ENCODE results near the gene CHD2. TPM values are rescaled to one million over a fixed set of nuclear protein-coding genes. Genes with fewer than 3 reads are reported as not detected.

The CHD2 gene
- total and polyA plus RNA-seq, 10 of the 15 experiments (the other 5 are each of a cell fraction or from before 2014, with no cell fraction given) = 38.1 to 94.7 (median 63.3) TPM

DNA sequence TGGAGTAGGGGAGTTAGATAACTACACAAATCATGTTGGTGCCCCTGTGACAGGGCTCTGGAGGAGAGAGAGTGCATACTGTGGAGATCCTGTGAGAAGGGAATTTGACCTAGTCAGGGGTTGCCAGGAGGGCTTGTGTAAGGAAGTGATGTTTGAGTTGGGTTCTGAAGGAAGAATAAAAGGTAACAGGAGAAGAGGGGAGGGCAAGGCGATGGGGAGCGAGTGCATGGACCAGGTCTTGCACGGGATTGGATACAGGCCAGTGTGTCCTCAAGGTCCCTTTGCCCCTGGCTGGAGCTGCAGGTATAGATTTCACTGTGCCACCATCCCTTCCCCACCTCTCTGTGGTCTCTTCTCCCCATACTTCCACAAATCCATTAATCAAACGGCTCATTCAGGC, 105.0 kb downstream of the CHD2 start:
- ChIA-PET POLR2A (no interaction called here), RAD21 (ENCODE audit: unreplicated experiment) (no interaction called here), SMC1A (ENCODE audit: uncharacterized antibody, unreplicated experiment) (no interaction called here), CTCF (interaction anchor here (0.7 to 2.5 kb wide), 2 partner anchors 60 to 208 kb away, joined by 3 to 14 read pairs; no protein-coding TSS in a partner anchor)
- DNase-seq (ENCODE audit: low read depth, low spot score) = no peak
- Histone ChIP-seq H3K4me2 (ENCODE audit: control insufficient read depth, insufficient read depth) (no peak overlapping the region), H3K9ac (ENCODE audit: control insufficient read depth, insufficient read depth, low read length) (no peak overlapping the region), H3K27ac (ENCODE audit: control insufficient read depth, insufficient read depth) (no peak overlapping the region), H4K20me1 (ENCODE audit: control insufficient read depth, insufficient read depth) (no peaks in the 10 kb centered on the region), H3K36me3 (ENCODE audit: control insufficient read depth in 2 of 2, insufficient read depth in 2 of 2, low read length in 1 of 2) (peaks cover 24 to 58% of the 10 kb centered on the region in 2 experiments), H3K79me2 (ENCODE audit: control insufficient read depth, insufficient read depth, low read length) (no peaks in the 10 kb centered on the region), H3K27me3 (replicated peaks in 1 of 2; ENCODE audit: control insufficient read depth in 2 of 2, insufficient read depth in 2 of 2, low read length in 1 of 2) (no peaks in the 10 kb centered on the region), H2AFZ (ENCODE audit: control insufficient read depth, low read depth, low read length) (no peak overlapping the region), H3K4me3 (no peak overlapping the region), H3K9me3 (replicated peaks; ENCODE audit: control insufficient read depth, insufficient read depth, low read length) (no peaks in the 10 kb centered on the region), H3K4me1 (ENCODE audit: control insufficient read depth, insufficient read depth, low read length) (no peaks in the 10 kb centered on the region)
- no TSS peak for BruUV-seq (replicated peaks)
- intact Hi-C loops (cut with micrococcal nuclease; ENCODE audit: unreplicated experiment) = loop anchor here (5.0 to 10.0 kb wide), 2 partner anchors 68 to 210 kb away; no protein-coding TSS in a partner anchor
- FAIRE-seq = no peak
- no peak; the same call in 2 of the 3 replicates for ATAC-seq
- in situ Hi-C loops (cut with MboI) = no loop called here
- TF ChIP-seq SPI1 (IDR thresholded peaks at IDR 0.05; ENCODE audit: borderline replicate concordance, insufficient read depth, low read depth, low read length) (no peak), HDGF (IDR thresholded peaks at IDR 0.05) (no peak), NRF1 (conservative IDR thresholded peaks at IDR 0.05; ENCODE audit: low read depth, low read length) (no peak), LARP7 (IDR thresholded peaks at IDR 0.05) (no peak), RAD21 (IDR thresholded peaks at IDR 0.05; ENCODE audit: insufficient read depth, low read depth, low read length) (no peak), ZNF207 (IDR thresholded peaks at IDR 0.05; ENCODE audit: borderline replicate concordance) (no peak), YBX1 (IDR thresholded peaks at IDR 0.05) (no peak)
- 83% methylated on average over 4 of the region's 4 CpGs for WGBS (ENCODE audit: insufficient coverage, insufficient replicate concordance, low lambda C conversion rate, missing lambda C conversion rate)

DNA sequence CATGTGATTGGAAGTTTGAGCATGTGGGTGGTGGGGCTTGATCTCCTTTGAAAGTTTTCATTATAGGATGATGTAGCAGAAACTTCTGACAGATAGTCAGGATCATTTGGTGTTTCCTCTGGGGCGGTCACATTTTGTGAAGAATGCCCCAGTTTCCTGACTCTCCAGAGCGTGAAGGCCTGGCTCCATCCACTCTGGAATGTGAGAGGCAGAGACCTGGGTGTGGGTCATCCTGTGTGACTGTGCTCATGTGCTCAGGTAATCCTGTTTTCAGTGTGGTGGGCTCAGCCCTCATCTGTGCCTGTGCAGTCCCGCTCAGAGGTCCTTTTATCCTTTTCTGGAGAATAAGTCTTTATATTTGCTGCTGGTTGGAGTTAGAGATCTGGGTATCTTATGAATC, 107.9 kb downstream of the CHD2 start:
- Histone ChIP-seq H3K27ac (ENCODE audit: control insufficient read depth, insufficient read depth) (no peak overlapping the region), H3K27me3 (replicated peaks in 1 of 2; ENCODE audit: control insufficient read depth in 2 of 2, insufficient read depth in 2 of 2, low read length in 1 of 2) (no peaks in the 10 kb centered on the region), H3K79me2 (ENCODE audit: control insufficient read depth, insufficient read depth, low read length) (no peaks in the 10 kb centered on the region), H3K4me1 (ENCODE audit: control insufficient read depth, insufficient read depth, low read length) (no peaks in the 10 kb centered on the region), H3K4me2 (ENCODE audit: control insufficient read depth, insufficient read depth) (no peak overlapping the region), H3K36me3 (ENCODE audit: control insufficient read depth in 2 of 2, insufficient read depth in 2 of 2, low read length in 1 of 2) (peaks cover 26 to 55% of the 10 kb centered on the region in 2 experiments), H2AFZ (ENCODE audit: control insufficient read depth, low read depth, low read length) (no peak overlapping the region), H4K20me1 (ENCODE audit: control insufficient read depth, insufficient read depth) (no peaks in the 10 kb centered on the region), H3K9ac (ENCODE audit: control insufficient read depth, insufficient read depth, low read length) (no peak overlapping the region), H3K4me3 (no peak overlapping the region), H3K9me3 (replicated peaks; ENCODE audit: control insufficient read depth, insufficient read depth, low read length) (no peaks in the 10 kb centered on the region)
- ChIA-PET CTCF (no interaction called here), SMC1A (ENCODE audit: uncharacterized antibody, unreplicated experiment) (no interaction called here), RAD21 (ENCODE audit: unreplicated experiment) (no interaction called here), POLR2A (no interaction called here)
- in situ Hi-C loops (cut with MboI) (no loop called here), intact Hi-C loops (cut with micrococcal nuclease; ENCODE audit: unreplicated experiment) (loop anchor here (5.0 to 10.0 kb wide), 2 partner anchors 71 to 213 kb away; no protein-coding TSS in a partner anchor)
- DNase-seq (ENCODE audit: low read depth, low spot score) (no peak), ATAC-seq (no peak), FAIRE-seq (no peak)
- no TSS peak for BruUV-seq (replicated peaks)
- 100% methylated on average over 3 of the region's 3 CpGs for WGBS (ENCODE audit: insufficient coverage, insufficient replicate concordance, low lambda C conversion rate, missing lambda C conversion rate)
- no peak for TF ChIP-seq REST (IDR thresholded peaks at IDR 0.05; ENCODE audit: low read depth, low read length)
- no peak for TF ChIP-seq ZNF622 (IDR thresholded peaks at IDR 0.05)
- TF ChIP-seq SIX5 (IDR thresholded peaks at IDR 0.05; ENCODE audit: low read depth, low read length, severe bottlenecking) = no peak
- TF ChIP-seq, protein P1, sequence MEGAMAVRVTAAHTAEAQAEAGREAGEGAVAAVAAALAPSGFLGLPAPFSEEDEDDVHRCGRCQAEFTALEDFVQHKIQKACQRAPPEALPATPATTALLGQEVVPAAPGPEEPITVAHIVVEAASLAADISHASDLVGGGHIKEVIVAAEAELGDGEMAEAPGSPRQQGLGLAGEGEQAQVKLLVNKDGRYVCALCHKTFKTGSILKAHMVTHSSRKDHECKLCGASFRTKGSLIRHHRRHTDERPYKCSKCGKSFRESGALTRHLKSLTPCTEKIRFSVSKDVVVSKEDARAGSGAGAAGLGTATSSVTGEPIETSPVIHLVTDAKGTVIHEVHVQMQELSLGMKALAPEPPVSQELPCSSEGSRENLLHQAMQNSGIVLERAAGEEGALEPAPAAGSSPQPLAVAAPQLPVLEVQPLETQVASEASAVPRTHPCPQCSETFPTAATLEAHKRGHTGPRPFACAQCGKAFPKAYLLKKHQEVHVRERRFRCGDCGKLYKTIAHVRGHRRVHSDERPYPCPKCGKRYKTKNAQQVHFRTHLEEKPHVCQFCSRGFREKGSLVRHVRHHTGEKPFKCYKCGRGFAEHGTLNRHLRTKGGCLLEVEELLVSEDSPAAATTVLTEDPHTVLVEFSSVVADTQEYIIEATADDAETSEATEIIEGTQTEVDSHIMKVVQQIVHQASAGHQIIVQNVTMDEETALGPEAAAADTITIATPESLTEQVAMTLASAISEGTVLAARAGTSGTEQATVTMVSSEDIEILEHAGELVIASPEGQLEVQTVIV (IDR thresholded peaks at IDR 0.05; ENCODE audit: borderline replicate concordance, partially characterized antibody) = no peak
- TF ChIP-seq NFYB (IDR thresholded peaks at IDR 0.05; ENCODE audit: insufficient read depth, low read depth, low read length) = no peak
- TF ChIP-seq RCOR1 (conservative IDR thresholded peaks at IDR 0.05; ENCODE audit: low read depth, low read length) = no peak

All from GM12878 (cell line).